GM21515 (cell line): ENCODE results near the gene AGK.
"Not testable (repeated sequence)": the region's sequence is repeated elsewhere in the genome, so short reads cannot be mapped to it uniquely, and the experiment has no call there.

Experiments
- ATAC-seq: cut with Tn5 transposase; IDR thresholded peaks from one replicate; pipeline ENCODE4 v1.9.1; 2021; ENCODE audit not compliant: unreplicated experiment

Gene AGK

GRCh38 chr7:141645188-141645587, 94.0 kb downstream of the AGK start:
- no peak for ATAC-seq

- no peak for ATAC-seq
Measured at GRCh38 chr7:141646826-141647480, 95.7 kb downstream of the AGK start.

GRCh38 chr7:141647701-141648100, 96.5 kb downstream of the AGK start:
- not testable (repeated sequence) for ATAC-seq

- no peak for ATAC-seq
Measured at GRCh38 chr7:141648276-141649114, 97.3 kb downstream of the AGK start.

GRCh38 chr7:141649137-141649864, 98.1 kb downstream of the AGK start:
- ATAC-seq: peak; percentile 77

- peak; percentile 67 for ATAC-seq
Measured at GRCh38 chr7:141649865-141650634, 98.8 kb downstream of the AGK start.

- ATAC-seq: no peak
Measured at GRCh38 chr7:141651417-141651816, 100.2 kb downstream of the AGK start.

GRCh38 chr7:141652691-141653090, 101.5 kb downstream of the AGK start:
- ATAC-seq: no peak

- peak; percentile 77 for ATAC-seq
Measured at GRCh38 chr7:141654551-141654950, 103.3 kb downstream of the AGK start.

GRCh38 chr7:141659501-141659900, 108.3 kb downstream of the AGK start:
- no peak for ATAC-seq

GRCh38 chr7:141660259-141660658, 109.0 kb downstream of the AGK start:
- ATAC-seq: no peak

GRCh38 chr7:141663081-141663849, 112.1 kb downstream of the AGK start:
- no peak for ATAC-seq

- no peak for ATAC-seq
Measured at GRCh38 chr7:141664450-141664849, 113.2 kb downstream of the AGK start.

- no peak for ATAC-seq
Measured at GRCh38 chr7:141665208-141666035, 114.2 kb downstream of the AGK start.

GRCh38 chr7:141666071-141666470, 114.9 kb downstream of the AGK start:
- ATAC-seq: no peak

GRCh38 chr7:141668853-141669252, 117.6 kb downstream of the AGK start:
- ATAC-seq: no peak

GRCh38 chr7:141671705-141672496, 120.7 kb downstream of the AGK start:
- ATAC-seq: no peak

GRCh38 chr7:141673346-141673745, 122.1 kb downstream of the AGK start:
- no peak for ATAC-seq
